HG02798 (cell line): ENCODE results near the gene SLC9A7.

Source experiments
- ATAC-seq: cut with Tn5 transposase; IDR thresholded peaks from one replicate; pipeline ENCODE4 v1.9.1; 2021; ENCODE audit warnings: mild to moderate bottlenecking; ENCODE audit not compliant: unreplicated experiment, poor library complexity

SLC9A7 gene

DNA sequence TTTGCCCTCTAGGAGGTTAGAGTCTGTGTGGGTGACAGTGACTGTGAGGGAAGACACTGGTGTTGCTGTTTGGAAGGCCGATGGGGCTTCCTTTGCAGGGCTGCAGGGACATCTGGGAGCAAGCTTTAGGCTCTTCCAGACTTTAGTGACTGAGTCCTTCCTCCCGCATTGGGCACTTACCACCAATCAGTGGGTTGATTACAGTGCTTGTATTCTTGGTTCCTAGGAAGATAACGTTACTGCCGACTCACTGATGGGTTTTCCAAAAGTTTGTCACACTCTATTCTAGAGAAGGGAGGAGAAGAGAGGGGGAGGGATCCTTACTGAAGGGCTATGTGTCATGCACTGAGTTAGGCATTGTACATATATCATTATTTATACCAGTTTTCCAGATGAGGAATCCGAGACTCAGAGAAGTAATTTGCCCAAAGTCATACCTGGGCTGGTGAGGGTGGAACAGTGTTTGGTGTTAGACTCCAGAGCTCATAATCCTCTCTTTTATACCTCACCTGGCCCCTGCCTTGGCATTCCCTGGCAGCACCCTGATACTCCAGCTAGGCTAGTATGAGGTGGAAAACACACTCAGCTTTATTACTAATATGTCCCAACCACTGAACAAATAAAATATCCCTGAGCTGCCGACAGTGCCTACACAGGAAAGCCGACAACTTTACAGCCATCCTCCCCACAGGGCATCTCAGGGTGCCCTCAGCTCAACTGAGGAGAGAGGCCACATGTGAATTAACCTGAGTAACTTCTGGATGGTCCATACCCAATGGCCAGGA is 181.5 kb downstream of the SLC9A7 start:
- no peak for ATAC-seq

DNA sequence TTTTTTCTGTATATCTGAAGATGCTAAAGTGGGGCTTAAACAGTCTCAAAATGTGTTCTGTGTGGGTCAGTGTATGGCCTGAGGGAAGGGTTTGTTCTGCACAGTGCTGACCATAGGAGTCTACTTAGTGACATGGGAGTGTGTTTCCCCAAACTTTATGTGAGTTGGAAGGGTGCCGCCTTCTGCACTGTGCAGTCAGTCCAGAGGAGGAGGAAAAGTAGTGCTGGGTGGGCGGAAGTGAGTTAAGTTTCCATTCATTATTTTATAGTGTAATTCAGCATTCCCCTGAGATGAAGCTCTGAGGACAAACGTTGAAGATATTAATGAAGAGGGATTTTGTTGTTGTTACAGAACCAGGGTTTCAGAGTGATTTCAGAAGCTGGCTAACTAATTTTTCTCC is 182.5 kb downstream of the SLC9A7 start:
- no peak for ATAC-seq

DNA sequence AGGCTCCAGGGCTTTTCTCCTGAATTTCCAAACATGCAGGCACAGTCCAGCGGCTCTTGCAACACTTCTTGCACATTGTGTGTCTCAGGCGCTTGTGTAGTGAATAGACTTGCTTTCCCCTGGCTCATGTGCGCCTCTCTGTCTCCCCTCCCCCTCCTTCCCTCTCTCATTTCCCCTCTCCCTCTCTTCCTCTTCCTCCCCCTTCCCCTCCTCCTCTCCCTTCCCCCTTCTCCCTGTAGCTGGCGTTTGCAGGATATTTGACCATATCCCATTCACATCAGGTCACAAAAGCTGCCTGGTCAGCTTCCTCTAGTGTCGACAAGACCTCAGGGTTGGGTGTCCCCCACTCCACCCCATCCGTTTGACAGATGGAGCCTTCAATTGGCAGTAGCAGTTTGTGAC is 182.9 kb downstream of the SLC9A7 start:
- ATAC-seq: no peak

DNA sequence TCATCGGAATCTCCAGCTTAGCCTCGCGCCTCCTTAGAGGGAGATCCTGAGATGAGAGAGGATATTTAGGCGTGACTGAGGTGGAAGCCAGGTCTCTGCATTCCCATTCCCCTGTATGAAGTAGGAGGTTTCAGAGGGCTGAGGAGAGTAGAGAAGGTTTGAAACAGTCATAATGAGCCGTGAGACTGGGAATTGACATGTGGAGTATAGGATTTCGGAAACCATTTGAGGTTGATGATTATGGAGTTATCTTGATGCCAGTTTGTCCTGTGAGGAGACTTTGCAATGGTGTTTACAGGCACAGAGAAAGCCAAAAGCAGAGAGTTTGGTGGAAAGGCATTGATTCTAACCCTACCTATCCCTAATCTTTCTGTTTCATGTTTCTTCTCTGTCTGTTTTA is 183.3 kb downstream of the SLC9A7 start:
- no peak for ATAC-seq

DNA sequence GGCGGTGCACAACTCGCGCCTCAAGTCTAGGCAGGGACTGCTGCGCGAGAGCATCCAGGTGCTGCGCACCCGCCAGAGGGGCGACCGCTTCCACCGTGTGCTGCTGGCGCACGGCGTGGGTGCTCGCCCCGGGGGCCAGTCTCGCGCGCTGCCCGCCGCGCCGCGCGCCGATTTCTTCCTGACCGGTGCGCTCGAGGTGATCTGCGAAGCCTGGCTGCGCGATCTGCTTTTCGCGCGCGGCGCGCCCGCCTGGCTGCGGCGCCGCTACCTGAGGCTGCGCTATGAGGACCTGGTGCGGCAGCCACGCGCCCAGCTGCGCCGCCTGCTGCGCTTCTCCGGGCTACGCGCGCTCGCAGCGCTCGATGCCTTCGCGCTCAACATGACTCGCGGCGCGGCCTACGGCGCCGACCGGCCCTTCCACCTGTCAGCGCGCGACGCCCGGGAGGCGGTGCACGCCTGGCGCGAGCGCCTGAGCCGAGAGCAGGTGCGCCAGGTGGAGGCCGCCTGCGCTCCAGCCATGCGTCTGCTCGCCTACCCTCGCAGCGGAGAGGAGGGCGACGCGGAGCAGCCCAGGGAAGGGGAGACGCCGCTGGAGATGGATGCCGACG is 184.0 kb downstream of the SLC9A7 start:
- peak; percentile 22 for ATAC-seq

DNA sequence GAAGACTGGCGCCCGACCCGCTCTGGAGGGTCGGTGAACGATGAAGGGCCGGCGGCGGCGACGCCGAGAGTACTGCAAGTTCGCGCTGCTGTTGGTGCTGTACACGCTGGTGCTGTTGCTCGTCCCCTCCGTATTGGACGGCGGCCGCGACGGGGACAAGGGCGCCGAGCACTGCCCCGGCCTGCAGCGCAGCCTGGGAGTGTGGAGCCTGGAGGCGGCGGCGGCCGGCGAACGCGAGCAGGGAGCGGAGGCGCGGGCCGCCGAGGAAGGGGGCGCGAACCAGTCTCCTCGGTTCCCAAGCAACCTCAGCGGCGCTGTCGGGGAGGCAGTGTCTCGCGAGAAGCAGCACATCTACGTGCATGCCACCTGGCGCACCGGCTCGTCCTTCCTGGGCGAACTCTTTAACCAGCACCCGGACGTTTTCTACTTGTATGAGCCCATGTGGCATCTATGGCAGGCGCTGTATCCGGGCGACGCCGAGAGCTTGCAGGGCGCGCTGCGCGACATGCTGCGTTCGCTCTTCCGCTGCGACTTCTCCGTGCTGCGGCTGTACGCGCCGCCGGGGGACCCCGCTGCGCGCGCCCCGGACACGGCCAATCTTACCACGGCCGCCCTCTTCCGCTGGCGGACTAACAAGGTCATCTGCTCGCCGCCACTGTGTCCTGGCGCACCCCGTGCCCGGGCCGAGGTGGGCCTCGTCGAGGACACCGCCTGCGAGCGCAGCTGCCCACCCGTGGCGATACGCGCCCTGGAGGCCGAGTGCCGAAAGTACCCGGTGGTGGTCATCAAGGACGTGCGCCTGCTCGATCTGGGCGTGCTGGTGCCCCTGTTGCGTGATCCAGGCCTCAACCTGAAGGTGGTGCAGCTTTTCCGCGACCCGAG is 184.8 kb downstream of the SLC9A7 start:
- peak; percentile 28 for ATAC-seq

DNA sequence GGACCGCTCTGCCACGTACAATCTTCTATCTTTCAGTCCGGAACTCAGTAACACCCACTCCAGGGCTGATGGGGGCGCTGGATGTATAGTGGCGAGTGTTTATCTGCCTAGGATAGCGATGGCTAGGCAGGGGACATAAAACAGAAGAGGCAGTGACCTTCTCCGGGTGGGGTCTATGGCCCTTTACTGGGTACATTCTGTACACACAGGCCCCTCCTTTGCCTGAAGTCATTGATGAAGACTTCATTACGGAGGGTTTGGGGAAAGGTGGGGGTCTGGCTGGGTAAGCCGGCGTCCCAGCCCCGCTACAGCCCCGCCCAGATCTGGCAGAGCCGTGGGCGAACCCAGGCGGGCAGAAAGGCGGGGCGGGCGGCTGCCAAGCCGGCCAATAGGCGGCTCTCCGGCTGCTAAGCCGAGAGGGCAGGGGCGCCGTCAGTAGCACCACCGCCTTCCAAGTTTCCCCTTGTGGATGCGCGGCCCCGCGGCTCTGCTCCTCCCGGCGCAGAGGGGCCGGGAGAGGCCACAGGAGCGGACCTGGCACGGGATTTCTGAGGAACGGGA is 185.5 kb downstream of the SLC9A7 start, which contains the start of gene CHST7:
Gene CHST7, plus strand, starts transcription at position 435 of the 561 bp plus-strand sequence. CDS start 167 bp downstream, outside the sequence.
- ATAC-seq: peak; percentile 61

DNA sequence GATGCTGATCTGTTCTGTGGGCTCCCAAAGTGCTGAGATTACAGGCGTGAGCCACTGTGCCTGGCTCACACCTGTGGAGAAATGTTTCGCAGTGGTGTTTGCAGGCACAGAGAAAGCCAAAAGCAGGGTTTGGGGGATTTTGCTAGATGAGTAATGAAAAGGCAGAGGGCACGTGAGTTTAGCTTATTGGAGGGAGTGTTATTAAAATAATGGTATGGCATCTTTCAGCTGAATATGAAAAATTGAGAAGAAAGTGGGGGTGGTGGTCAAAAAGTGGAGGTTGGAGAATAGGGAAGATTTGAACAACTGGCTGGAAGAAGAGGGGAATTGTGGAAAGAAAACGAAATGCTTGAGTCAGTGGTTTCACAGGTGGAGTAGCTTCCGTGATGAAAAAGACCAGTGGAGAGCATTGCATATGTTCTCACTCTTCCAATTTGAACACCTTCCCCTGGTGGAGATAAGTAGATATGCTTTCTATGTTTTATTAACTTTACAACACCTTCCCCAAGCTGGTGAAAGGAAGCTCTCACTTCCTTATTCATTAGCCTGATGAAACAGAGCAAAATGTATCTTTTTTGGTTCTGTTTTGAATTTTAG is 186.5 kb downstream of the SLC9A7 start:
- peak; percentile 46 for ATAC-seq

DNA sequence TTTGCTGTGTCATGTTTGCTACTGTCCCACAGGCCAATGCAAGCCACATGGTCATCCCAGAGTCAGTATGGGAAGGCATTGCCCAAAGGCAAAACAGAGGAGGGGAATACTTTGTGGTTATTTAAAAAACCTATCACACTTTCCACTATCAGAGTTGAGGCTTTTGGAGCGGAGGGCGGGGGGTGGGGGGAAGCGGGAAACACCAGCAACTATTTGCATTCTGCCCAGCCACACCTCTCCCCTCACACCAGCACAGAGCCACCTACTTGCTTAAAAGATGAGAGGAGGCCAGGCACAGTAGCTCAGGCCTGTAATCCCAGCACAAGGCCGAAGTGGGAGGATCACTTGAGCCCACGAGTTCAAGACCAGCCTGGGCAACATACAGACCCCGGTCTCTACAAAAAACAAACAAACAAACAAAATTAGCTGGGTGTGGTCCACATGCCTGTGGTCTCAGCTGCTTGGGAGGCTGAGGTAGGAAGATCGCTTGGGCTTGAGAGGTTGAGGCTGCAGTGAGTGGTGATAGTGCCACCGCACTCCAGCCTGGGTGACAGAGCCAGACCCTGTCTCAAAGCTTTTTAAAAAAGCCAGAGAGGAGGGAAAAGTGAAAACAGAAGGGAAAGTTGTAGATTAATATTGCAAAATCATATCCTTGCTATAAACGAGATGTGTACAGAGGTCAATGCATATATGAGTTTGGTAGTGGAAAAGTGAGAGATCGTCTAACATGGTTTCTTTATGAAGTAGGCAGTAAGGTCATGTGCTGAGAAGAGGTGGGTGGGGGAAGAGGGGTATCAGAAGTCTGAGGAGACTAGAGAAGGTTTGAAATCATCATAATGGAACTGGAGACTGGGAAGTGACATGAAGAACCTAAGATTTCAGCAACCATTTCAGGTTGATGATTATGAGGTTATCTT is 187.2 kb downstream of the SLC9A7 start:
- no peak for ATAC-seq

DNA sequence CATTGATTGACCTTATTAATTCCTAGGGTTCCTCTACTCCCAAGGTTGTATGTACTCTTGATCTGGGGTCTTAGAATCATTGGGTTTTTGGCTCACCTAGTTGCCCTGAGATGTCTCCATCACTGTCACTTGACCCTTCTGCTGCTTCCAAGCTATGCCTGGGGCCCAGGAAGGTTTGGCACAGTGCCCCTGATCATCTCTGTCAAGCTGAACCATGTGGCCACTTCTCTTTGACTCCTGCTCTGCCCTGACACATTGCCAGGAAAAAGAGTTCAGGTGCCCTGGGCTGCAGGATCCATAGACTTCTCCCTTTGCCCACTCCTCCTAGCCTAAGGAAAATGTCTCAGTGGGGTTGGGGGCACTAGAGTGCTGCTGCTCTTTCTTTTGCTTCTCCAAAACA is 189.3 kb downstream of the SLC9A7 start:
- ATAC-seq: no peak

DNA sequence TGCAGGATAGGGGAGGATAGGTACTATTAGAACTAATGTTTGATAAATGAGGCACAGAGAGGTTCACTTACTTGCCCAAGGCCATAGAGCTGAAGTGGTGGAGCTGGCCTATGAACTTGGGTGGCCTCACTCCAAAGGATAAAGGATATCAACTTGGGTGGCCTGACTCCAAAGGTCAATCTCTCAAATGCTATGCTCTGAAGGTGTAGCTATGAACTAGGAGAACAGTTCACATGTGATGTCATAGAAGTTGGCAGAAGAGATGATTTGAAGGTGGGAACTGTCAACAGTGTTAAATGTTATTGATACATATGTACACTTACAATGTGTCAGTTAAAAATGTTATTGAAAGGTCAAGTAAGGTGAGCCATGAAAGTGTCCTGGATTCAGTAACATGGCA is 191.5 kb downstream of the SLC9A7 start:
- no peak for ATAC-seq

DNA sequence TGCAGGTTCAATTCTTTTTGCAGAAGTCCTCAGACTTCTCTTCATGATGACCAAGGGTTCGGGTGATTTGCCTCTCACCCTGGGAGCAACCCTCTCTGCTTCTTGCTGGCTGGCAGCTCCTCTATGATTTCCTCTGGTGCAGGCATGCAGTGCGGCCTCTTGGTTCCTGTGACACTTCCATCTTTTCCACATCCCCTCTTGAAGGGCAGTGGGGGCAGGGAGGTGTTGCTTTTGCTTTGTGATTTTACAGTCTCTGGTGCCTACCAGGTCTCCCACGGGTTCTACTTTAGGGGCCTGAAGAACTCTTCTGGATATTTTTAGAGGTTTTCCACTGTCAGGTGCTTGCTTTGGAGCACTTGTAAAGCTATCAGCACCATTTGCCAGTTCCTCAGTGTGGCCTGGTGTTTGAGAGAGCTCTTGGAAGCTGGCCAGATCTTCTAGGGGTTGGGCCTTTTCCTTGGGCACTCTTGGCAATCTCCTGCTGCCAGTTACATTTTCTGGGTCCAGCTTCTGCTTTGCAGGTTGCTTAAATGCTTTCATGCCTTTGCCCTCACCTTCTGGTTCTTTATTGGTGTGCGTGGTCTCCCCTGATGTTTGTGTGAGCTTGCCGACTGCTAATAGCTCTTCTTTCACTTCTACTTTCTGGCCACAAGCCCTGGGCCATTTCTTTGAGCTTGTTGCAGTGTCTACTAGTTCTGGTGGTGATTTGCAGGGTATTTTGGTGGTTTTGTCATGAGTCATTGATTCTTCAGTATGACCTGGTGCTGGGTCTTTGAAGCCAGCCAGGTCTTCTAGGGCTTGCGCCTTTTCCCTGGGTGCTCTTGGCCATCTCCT is 196.9 kb downstream of the SLC9A7 start:
- peak; percentile 97 for ATAC-seq

DNA sequence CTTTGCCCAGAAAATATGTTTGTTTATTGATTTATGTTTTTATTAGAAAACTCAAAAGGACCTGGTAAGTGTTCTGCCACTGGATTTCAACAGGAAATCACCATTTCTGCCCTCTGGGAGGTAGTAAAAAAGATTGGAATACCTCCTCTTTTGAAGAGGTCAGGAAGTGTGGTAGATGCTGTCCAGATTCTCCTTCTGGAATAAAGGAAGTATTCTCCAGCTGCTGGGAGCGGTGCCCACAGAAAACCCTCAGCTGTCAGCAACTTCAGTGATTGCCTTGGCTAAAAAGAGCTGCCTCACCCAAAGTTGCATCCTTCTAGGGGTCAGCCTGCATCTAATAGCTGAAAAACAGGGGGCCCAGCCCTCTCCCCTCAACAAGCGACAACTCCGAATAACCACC is 199.9 kb downstream of the SLC9A7 start:
- no peak for ATAC-seq

DNA sequence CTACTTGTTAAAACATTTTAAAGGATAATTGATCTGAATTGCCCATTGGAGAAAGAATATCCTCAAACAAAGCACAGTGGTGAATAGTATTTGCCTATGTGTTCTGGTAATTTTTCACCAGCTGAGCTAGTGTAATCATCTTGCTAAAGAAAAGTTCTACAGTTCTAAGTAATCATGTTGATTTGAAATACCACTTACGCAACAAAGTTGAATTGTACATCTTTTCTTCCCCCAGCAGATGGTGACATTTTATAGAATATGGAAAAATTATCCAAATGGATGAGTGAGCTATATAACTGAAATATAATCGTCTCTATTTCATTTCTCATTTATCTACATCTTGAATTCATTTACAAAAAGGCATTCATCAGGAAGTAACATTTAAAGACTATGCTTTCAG is 204.0 kb downstream of the SLC9A7 start:
- ATAC-seq: no peak

DNA sequence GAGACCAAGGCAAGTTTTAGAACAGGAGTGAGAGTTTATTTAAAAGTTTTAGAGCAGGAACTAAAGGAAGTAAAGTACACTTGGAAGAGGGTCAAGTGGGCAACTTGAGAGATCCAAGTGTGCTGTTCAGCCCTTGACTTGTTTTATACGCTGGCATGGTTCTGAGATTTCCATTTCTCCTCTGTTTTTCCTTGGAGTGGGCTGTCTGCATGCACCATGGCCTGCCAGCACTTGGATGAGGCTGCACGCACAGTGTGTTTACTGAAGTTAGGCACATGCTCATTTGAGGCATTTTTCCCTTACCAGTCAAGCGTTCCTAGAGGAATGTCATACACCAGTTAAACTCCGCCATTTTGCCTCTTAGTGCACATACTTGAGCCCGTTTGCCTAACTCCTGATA is 205.0 kb downstream of the SLC9A7 start:
- ATAC-seq: no peak

DNA sequence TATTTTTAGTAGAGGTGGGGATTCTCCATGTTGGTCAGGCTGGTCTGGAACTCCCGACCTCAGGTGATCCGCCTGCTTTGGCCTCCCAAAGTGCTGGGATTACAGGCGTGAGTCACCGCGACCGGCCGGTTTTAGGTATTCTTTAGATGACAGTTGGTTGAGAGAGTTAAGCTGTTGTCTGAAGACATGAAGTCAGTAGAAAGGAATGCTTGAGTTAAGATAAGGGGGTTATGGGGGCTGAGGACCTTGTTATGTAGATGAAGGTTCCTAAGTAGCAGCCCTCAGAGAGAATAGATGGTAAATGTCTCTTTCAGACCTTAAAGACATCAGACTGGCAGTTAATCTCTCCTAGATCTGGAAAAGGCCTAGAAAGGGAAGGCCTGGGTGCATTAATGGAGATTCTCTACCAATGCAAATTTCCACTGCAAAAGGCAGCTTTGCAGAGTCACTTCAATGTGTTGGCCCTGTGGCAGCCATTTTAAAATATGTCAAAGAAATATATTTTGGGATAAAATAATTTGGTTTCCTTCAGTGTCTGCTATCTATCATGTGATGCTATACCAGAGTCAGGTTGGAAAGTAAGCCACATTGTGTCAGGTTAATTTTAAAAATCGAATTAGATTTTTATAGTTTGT is 207.3 kb downstream of the SLC9A7 start:
- ATAC-seq: no peak

DNA sequence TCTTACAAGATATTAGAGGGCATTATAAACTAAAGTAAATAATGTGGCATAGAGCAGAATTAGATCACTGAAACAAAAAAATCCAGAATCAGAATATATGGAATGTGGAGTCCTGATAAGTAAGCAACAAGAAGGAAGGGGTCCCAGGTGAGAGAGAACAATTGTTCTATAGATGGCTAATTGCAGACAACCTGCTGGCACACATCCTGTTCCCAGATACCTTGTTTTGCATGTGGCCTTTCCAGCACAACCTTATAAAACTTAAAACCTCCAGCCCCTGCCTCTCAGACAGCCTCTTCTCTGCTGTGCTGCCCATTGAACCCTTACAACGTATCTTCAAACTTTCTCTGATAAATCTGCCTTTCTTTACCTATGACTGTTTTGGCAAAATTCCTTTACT is 209.0 kb downstream of the SLC9A7 start:
- no peak for ATAC-seq
